Central memory CD8-positive, alpha-beta T cell (primary cell): ENCODE results near the gene SLAMF9.
A peak's percentile ranks its signal among the peaks of the same experiment; 100 is the strongest.
"Not testable (repeated sequence)": the region's sequence is repeated elsewhere in the genome, so short reads cannot be mapped to it uniquely, and the experiment has no call there.

Experiments
- ATAC-seq: fragments of 150-1000 bp; cut with Tn5 transposase; replicated peaks from 2 replicates; pipeline ENCODE4 v1.10.0; 2022; ENCODE audit warnings: mild to moderate bottlenecking, moderate FRiP score, moderate number of reproducible peaks; ENCODE audit not compliant: poor library complexity, severe bottlenecking; ENCODE audit errors: extremely low read depth
- DNase-seq, 2 donors: peaks; one replicate each; pipeline ENCODE4 v3.0.0; 2021; ENCODE audit warnings: low spot score in 2 of 2
- H3K27ac Mint-ChIP-seq: one replicate; pipeline ENCODE4 v1.8.0; 2022; ENCODE audit warnings: low read depth, mild to moderate bottlenecking, moderate library complexity, mixed read lengths
- H3K27me3 Mint-ChIP-seq: one replicate; pipeline ENCODE4 v1.8.0; 2022; ENCODE audit warnings: mixed read lengths
- H3K36me3 Mint-ChIP-seq: one replicate; pipeline ENCODE4 v1.8.0; 2022; ENCODE audit warnings: mild to moderate bottlenecking, moderate library complexity, mixed read lengths; ENCODE audit not compliant: insufficient read depth
- H3K4me1 Mint-ChIP-seq: one replicate; pipeline ENCODE4 v1.8.0; 2022; ENCODE audit warnings: mixed read lengths
- H3K4me3 Mint-ChIP-seq: one replicate; pipeline ENCODE4 v1.8.0; 2022; ENCODE audit warnings: mild to moderate bottlenecking, moderate library complexity, mixed read lengths
- H3K9me3 Mint-ChIP-seq: one replicate; pipeline ENCODE4 v1.8.0; 2022; ENCODE audit warnings: mixed read lengths

Gene SLAMF9

DNA sequence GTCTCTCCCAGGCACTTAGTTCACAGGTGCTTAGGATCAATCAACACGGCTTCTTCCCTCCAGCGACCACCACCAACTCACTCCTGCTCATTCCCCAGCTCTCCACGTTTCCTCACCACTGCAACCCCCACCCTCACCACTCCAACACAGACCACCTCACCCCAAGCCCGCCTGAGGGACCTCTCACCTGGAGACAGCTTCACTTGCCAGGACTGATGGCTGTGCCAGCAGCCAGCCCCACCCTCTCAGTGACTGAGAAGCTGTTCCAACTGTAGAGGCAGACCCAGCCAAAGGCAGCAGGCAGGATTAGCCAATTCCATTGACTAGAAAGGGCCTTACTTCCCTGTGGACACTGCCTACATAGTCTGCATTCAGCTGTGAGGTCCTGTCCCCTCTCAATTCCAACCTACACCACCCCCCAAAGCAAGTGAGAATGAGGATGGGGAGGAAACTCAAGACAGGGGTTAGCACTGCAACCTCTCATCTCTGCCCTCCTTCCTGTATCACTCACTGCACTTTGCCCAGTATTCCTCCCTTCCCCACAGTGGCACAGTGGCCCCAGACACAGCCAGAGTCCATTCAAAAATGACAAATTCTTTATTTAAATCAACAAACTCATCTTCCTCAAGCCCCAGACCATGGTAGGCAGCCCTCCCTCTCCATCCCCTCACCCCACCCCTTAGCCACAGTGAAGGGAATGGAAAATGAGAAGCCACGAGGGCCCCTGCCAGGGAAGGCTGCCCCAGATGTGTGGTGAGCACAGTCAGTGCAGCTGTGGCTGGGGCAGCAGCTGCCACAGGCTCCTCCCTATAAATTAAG, 36.3 kb downstream of the SLAMF9 start:
- ATAC-seq (no peak), DNase-seq (no peak)
- Mint-ChIP-seq H3K27me3 (no peaks in the 10 kb centered on the region), H3K4me3 (no peak overlapping the region), H3K27ac (peak overlapping the region; percentile 47), H3K9me3 (no peaks in the 10 kb centered on the region), H3K36me3 (peaks cover 60% of the 10 kb centered on the region), H3K4me1 (peaks cover 82% of the 10 kb centered on the region)

DNA sequence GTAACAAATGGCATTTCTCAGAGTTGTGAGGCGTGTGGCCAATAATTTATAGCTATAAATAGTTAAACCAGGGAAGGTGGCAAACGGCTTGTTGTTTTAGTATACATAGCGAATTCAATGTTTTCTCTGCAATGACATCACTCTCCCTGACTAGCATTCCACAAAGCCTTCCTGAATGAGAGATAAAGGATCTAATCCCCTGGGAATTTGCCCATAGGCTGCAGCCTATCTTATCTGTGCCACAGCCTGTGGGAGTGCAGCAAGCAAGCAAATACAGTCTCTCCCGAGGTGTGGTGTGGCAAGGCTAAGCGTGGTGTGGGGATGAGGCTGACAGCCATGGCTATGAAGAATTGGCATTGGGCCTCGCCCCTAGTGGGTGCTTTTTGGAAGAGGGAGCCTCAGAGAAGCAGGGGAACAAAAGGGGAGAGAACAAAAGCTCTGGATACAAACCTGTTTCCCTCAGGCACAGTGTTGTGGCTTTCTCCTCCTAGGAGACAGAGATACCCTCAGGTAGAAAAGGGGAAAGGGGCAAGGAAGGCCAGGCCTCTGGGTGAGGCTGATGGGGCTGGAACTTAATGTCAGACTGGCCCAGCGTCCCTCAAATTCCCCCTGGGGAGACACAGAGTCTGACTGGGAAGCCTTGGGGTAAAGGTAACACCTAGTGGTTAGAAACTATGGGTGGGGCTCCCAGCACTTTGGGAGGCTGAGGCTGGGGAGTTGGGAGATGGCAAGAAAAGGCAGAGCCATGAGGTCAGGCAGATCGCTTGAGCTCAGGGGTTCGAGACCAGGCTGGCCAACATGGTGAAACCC, 37.6 kb downstream of the SLAMF9 start:
- no peaks in the 10 kb centered on the region for H3K27me3 Mint-ChIP-seq
- ATAC-seq (no peak), DNase-seq (no peak)
- H3K27ac Mint-ChIP-seq = peak overlapping the region; percentile 70
- H3K4me1 Mint-ChIP-seq = peaks cover 82% of the 10 kb centered on the region
- no peaks in the 10 kb centered on the region for H3K9me3 Mint-ChIP-seq
- H3K36me3 Mint-ChIP-seq = peaks cover 47% of the 10 kb centered on the region
- no peak overlapping the region for H3K4me3 Mint-ChIP-seq

DNA sequence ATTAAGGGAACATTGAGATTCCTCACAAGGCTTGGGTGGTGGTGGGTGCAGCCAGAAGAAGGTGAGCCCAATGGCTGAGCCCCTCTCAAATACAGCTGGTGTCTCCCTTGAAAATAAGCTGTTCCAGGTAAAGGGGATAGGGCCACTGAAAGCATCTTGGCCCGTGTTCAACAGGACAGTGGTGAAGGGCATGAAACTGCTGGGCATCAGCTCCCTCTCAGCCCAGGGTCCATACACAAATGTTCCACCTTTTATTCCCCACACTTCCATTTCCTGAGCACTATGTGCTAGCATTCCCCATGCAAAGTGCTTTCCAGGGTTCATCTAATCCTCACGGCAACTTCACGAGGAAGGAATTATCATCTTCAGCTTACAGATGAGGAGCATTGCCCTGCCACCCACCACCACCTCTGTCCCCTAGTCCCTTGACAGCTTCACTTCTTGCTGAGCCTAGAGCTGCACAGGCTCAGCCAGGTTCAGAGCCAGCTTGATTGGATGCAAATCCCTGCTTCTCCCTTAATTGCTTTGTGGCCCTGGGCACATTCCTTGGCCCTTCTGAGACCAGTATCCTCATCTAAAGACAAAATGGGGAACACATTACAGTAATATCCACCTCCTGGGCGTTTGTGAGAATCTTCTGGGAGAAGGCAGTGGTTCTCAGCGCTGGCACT, 38.3 kb downstream of the SLAMF9 start:
- H3K4me1 Mint-ChIP-seq = peaks cover 82% of the 10 kb centered on the region
- no peaks in the 10 kb centered on the region for H3K27me3 Mint-ChIP-seq
- DNase-seq = no peak
- ATAC-seq = no peak
- H3K9me3 Mint-ChIP-seq = no peaks in the 10 kb centered on the region
- H3K4me3 Mint-ChIP-seq = no peak overlapping the region
- H3K27ac Mint-ChIP-seq = peak overlapping the region; percentile 70
- peaks cover 45% of the 10 kb centered on the region for H3K36me3 Mint-ChIP-seq

DNA sequence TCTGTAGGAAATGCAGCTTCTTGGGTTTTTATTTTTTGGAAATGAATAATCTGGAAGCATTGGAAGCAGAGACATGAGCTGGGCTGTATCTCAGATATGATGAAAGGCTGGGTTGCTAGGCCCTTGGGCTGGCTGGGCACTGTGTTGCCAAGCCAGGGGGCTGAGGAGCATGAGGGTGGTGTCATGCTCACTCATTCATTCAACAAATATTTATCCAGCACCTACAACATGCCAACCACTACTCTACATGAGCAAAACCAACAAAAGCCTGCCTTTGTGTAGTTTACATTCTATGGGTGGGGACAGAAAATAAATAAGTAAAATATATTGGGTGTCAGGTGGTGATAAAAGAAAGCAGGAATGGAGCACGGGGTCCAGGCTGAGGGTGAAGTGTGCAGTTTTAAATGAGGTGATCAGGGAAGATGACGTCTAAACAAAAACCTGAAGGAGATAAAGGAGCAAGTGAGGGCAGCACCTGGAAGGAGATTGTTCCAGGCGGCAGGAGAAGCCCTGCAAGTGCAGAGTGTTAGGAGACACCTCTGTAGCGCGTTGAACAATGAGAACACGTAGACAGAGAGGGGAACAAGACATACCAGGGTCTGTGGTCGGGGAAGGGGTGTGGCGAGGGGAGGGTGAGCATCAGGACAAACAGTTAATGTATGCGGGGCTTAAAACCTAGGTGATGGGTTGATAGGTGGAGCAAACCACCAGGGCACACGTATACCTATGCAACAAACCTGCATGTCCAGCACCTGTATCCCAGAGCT, 39.6 kb downstream of the SLAMF9 start:
- Mint-ChIP-seq H3K9me3 (no peaks in the 10 kb centered on the region), H3K4me3 (no peak overlapping the region), H3K27me3 (no peaks in the 10 kb centered on the region), H3K36me3 (peaks cover 38% of the 10 kb centered on the region), H3K27ac (peak overlapping the region; percentile 96), H3K4me1 (peaks cover 81% of the 10 kb centered on the region)
- DNase-seq (no peak), ATAC-seq (no peak)

DNA sequence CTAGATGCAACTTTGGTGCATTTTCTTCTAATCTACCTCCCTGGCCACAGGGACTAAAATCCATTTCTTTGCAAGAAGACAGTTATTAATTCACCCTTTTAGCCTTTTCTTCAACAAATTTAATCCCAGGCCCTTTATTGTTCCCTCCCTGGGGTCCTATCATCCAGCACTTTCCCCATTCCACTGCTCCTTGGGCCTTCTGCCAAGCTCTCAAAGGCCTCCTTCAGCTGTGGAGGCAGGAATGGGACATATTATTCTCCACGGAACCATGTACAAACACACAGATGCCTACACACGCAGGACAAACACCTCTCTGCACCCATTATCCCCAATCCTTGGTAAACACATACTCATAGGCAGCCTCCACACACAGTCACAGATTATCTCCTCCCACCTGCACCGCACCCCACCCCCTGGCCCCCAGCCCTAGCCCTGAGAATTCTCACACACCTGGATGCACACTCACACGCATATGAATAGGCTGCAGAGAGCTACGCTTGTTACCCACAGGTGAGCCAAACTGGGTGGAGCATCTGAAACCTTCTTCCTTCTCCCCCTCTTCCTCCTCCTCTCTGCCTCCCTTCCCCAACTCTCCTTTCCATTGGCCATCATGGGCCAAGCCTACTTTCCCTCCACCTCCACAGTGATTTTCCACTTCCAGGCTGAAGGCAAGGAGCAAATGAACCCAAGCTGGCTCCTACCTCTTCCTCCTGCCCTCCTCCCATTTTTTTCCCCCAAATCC, 40.4 kb downstream of the SLAMF9 start:
- H3K27ac Mint-ChIP-seq = peak overlapping the region; percentile 96
- ATAC-seq (no peak), DNase-seq (no peak)
- H3K27me3 Mint-ChIP-seq = no peaks in the 10 kb centered on the region
- H3K9me3 Mint-ChIP-seq = no peaks in the 10 kb centered on the region
- no peak overlapping the region for H3K4me3 Mint-ChIP-seq
- H3K36me3 Mint-ChIP-seq = peaks cover 33% of the 10 kb centered on the region
- H3K4me1 Mint-ChIP-seq = peaks cover 77% of the 10 kb centered on the region

DNA sequence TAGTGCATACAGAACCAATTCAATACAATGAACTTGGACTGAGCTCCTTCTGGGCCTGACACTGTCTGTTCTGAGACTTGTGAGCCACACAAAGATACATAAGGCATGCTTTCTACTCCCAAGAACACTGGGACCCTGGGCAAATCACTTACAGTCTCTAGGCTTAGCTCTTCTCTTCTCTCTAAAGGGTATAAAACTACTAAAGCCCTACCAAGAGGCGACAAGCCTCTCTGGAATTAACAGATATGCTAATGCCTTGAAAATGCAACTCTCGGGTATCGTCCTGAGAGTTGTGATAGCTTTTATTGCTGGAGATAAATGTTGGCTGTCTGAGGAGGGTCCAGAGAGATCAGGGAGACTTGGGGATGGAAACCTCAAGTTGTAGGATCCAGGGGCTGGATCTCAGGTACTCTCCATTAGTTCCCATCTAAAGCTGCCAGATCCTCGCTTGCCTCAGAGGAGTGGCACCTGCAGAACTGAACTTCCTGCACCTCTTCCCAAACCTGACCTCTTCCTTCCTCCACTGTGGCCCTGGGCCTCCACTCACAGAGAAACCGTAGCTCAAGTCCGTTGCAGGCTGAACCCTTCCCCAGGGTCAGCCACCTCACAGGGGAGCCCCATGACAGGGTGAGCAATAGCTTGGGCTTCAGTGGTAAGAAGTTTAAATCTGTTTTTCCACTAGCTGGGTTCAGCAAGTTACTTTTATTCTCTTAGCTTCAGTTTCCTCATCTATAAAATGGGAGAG, 42.5 kb downstream of the SLAMF9 start:
- Mint-ChIP-seq H3K4me1 (peaks cover 75% of the 10 kb centered on the region), H3K27me3 (no peaks in the 10 kb centered on the region), H3K27ac (peak overlapping the region; percentile 96), H3K4me3 (peak overlapping the region; percentile 55), H3K36me3 (peaks cover 17% of the 10 kb centered on the region), H3K9me3 (no peaks in the 10 kb centered on the region)
- ATAC-seq = no peak
- DNase-seq = no peak

DNA sequence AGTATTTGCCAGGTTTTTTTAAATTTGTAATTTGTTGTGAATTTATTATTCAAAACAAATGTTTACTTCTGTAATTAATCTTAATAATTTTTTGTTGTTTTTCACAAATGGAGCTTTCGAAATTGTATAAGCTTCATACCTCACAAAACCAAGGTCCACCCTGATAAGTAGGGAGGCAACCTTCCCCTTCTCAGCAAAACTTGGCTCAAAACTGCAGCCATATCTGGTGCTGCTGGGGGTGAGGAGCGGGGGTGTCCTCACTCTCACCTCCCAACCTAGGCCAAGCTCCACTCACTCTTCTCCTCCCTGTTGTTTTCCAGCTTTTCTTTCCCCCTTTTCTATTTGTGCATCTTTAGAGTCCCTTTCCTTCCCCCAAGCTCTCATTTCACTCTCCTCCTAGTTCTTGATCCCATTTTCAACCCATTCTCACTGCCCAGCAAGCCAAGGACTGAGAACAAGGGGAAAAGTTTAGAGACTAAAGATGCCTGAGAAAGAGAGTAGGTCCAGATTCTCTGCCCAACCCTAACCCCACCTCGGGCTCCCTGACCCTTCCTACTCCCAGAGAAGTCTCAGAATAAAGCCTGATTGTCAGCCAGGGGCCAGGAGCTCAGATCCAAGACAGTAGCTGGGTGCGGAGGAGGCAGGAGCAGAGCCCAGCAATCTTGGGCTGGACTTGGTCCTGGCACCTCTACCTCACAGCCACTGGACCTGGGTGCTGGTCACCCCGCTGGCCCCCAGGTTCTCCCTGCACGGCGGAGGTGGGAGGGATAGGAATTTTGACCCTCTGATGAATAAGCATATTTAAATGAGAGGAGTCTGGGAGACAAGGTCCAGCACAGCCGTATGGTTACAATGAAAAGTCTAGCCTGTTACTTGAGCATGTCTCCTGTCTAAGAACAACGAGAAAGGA, 45.8 kb downstream of the SLAMF9 start:
- Mint-ChIP-seq H3K36me3 (peaks cover 11% of the 10 kb centered on the region), H3K4me1 (peaks cover 50% of the 10 kb centered on the region), H3K27ac (peak overlapping the region; percentile 65), H3K4me3 (no peak overlapping the region), H3K27me3 (no peaks in the 10 kb centered on the region), H3K9me3 (no peaks in the 10 kb centered on the region)
- ATAC-seq = no peak
- no peak for DNase-seq

DNA sequence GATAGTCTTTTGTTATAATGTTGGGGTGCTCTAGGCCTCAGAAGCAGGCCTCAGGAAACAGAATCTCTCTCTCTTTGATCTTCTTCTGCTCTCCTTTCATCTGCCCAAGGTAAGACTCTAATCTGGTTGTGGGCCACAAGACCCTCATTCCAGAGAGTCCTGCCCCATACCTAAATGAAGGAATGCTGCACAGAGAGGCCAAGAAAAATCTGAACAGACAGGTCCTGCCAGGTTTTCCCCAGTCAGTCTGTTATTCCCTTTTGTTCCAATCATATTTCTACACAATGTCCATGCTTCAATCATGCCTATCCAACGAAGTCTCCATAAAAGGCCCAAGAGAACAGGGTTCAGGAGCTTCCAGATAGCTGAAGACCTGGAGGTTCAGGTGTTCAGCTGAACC, 47.1 kb downstream of the SLAMF9 start:
- Mint-ChIP-seq H3K27me3 (no peaks in the 10 kb centered on the region), H3K36me3 (peaks cover 11% of the 10 kb centered on the region), H3K9me3 (no peaks in the 10 kb centered on the region), H3K4me1 (peaks cover 37% of the 10 kb centered on the region), H3K4me3 (no peak overlapping the region), H3K27ac (peak overlapping the region; percentile 65)
- no peak for DNase-seq
- ATAC-seq = no peak

DNA sequence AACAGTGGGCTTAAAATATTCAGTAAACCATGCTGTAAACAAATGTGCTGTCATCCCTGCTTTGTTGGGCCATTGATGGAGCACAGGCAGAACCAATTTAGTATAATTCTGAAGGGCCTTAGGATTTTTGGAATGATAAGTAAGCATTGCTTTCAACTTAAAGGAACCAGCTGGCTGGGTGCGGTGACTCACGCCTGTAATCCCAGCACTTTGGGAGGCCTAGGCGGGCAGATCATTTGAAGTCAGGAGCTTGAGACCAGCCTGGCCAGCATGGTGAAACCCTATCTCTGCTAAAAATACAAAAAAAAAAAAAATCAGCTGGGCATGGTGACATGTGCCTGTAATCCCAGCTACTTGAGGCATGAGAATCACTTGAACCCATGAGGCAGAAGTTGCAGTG, 50.0 kb downstream of the SLAMF9 start:
- peaks cover 13% of the 10 kb centered on the region for H3K4me1 Mint-ChIP-seq
- ATAC-seq, H3K36me3 Mint-ChIP-seq: not testable (repeated sequence)

DNA sequence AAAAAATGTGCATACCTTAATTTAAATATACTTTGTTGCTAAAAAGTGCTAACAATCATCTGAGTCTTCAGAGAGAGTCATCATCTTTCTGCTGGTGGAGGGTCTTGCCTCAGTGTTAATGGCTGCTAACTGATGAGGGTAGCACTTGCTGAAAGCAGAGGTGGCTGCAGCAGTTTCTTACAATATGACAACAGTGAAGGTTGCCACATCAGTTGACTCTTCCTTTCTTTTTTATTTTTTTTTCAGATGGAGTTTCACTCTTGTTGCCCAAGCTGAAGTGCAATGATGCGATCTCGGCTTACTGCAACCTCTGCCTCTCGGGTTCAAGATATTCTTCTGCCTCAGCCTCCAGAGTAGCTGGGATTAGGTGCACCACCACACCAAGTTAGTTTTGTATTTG, 51.5 kb downstream of the SLAMF9 start:
- H3K4me1 Mint-ChIP-seq = peaks cover 7% of the 10 kb centered on the region
- H3K27ac Mint-ChIP-seq = no peak overlapping the region
- DNase-seq (no peak), ATAC-seq (no peak)
- H3K4me3 Mint-ChIP-seq = no peak overlapping the region
- no peaks in the 10 kb centered on the region for H3K27me3 Mint-ChIP-seq
- H3K36me3 Mint-ChIP-seq = peaks cover 2% of the 10 kb centered on the region
- H3K9me3 Mint-ChIP-seq = no peaks in the 10 kb centered on the region

More for the DNA sequence above, 50.0 kb downstream of the SLAMF9 start:
- not testable (repeated sequence) for H3K27ac Mint-ChIP-seq, DNase-seq, H3K27me3 Mint-ChIP-seq, H3K4me3 Mint-ChIP-seq, H3K9me3 Mint-ChIP-seq
